Mucosa of rectum (tissue), 2 donors: Measurements from ENCODE around the gene FBP1.

ENCODE experiments used
- H3K27ac ChIP-seq, 2 donors: one replicate each; pipeline ENCODE4 v1.7.0; 2013; ENCODE audit warnings: inconsistent platforms in 2 of 2, low read depth in 2 of 2, low read length in 2 of 2
- H3K27me3 ChIP-seq, 2 donors: one replicate each; pipeline ENCODE4 v1.7.0; 2013; ENCODE audit warnings: low read length in 2 of 2; ENCODE audit not compliant: control insufficient read depth in 2 of 2, insufficient read depth in 2 of 2
- H3K36me3 ChIP-seq, 2 donors: one replicate each; pipeline ENCODE4 v1.7.0; 2013; ENCODE audit warnings: low read length in 2 of 2; ENCODE audit not compliant: control insufficient read depth in 2 of 2, insufficient read depth in 2 of 2
- H3K4me1 ChIP-seq, 2 donors: one replicate each; pipeline ENCODE4 v1.7.0; 2013; ENCODE audit warnings: low read length in 2 of 2, mild to moderate bottlenecking in 1 of 2; ENCODE audit not compliant: control insufficient read depth in 2 of 2, insufficient read depth in 2 of 2
- H3K4me3 ChIP-seq, 2 donors: one replicate each; pipeline ENCODE4 v1.7.0; 2013; ENCODE audit warnings: low read length in 2 of 2
- H3K9ac ChIP-seq, 2 donors: one replicate each; pipeline ENCODE4 v1.7.0; 2013; ENCODE audit warnings: low read length in 2 of 2, low read depth in 1 of 2, mild to moderate bottlenecking in 1 of 2
- H3K9me3 ChIP-seq, 2 donors: one replicate each; pipeline ENCODE4 v1.7.0; 2013; ENCODE audit warnings: low read length in 2 of 2; ENCODE audit not compliant: control insufficient read depth in 2 of 2
- donor health status: healthy.
- donor health status: Normal muscosa, but diverticular disease.

The FBP1 gene

DNA sequence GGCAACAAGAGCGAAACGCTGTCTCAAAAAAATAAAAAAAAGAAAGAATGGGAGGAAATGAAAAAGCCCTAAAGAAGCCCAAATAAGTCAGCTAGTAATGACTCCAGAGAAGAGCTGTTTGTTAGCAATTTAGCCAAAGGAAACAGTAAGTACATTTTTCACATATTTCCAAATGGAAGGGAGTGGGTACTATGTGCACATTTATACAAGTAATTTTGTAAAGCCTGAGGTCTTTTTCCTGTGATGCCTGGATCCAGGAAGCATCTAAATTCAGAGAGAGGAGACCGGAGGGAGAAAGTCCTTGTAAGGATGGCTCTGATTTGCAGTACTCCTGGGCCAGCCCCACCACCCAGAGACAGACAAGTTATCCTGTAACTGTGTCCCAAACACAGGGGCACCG lies 14.7 kb downstream of the FBP1 start:
- no peak overlapping the region for H3K9ac ChIP-seq
- no peaks in the 10 kb centered on the region for H3K9me3 ChIP-seq
- H3K4me1 ChIP-seq, result no peaks in the 10 kb centered on the region
- peaks cover 2 to 3% of the 10 kb centered on the region in 2 donors for H3K36me3 ChIP-seq
- H3K27me3 ChIP-seq, result no peaks in the 10 kb centered on the region
- H3K27ac ChIP-seq, result no peak overlapping the region
- H3K4me3 ChIP-seq, result no peak overlapping the region

DNA sequence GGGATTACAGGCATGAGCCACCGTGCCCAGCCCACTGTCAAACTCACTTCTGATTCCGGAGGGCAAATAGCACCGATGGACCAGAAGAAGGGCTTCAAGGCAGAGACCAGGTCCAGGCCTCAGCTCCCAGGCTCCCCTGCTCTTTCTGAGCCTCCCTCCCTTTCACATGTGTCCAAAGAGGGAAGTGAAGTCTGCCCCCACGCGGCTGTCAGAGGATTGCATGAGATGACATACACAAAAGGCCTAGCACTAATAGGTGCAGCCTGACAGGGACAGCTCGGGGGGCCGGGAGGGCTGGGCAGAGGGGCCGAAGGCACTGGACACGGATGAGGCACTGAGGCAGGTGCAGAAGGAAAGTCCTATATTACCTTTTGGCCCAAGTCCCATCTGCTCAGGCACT lies 16.1 kb downstream of the FBP1 start:
- no peaks in the 10 kb centered on the region for H3K4me1 ChIP-seq
- H3K4me3 ChIP-seq, result no peak overlapping the region
- peak overlapping the region in 1 of 2 donors; percentile 40 for H3K9ac ChIP-seq
- no peaks in the 10 kb centered on the region for H3K27me3 ChIP-seq
- H3K36me3 ChIP-seq, result peaks cover 2 to 5% of the 10 kb centered on the region in 2 donors
- H3K27ac ChIP-seq, result peak overlapping the region in 1 of 2 donors; percentile 23
- H3K9me3 ChIP-seq, result no peaks in the 10 kb centered on the region

DNA sequence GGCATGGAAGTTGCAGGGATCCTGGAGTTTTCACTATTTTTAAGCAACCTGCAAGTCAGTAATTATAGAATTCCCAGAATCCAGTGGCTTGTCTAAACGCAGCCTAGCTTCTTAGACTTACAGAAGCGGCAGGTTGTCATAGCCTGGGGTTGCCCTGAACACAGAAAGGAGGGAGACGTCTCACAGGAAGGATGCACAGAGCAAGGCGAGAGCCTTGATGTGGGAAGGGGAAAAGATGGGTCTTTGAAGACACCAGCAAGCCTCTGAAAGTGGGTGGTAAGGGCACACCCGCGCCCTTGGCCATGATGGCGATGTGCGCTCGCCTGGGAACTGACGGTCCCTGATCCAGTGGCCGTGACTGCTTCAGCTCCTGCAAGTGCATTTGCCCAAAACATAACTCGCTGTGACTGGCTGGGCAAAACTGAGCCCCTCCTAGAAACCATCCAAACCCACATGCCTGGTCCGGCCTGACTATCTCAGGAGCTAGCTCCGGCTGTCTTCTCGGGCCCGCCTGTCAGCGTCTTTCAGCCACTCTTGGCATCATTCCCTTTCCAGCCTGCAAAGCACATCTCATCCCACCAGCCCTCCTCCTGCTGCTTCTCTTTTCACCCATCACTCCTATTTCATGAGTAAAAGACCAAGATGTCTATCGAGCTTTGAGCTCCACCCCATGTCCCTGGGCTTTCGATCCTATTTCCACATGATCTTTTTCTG lies 17.1 kb downstream of the FBP1 start:
- H3K4me1 ChIP-seq, result no peaks in the 10 kb centered on the region
- no peaks in the 10 kb centered on the region for H3K9me3 ChIP-seq
- no peaks in the 10 kb centered on the region for H3K27me3 ChIP-seq
- H3K4me3 ChIP-seq, result no peak overlapping the region
- no peak overlapping the region for H3K27ac ChIP-seq
- no peak overlapping the region for H3K9ac ChIP-seq
- peaks cover 2% of the 10 kb centered on the region in 2 donors for H3K36me3 ChIP-seq

DNA sequence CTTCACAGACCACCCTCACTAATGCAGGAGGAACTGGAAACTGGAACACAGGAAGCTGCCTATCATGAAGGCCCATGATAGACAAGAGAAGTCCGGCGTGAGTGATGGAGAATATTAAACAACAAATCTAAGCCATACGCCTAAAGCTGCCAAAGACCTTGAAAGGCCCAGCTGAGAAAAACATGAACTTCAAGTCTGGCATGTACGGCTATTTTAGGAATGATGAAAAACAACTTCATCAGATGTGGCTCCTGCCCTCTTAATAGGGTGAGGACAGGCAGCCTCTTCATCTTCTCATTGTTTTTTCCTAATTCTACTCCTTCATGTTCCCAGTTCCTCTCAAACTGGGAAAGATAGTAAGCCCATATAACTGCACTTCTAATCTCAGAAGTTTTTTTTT lies 20.3 kb downstream of the FBP1 start:
- Histone ChIP-seq H3K9ac (no peak overlapping the region), H3K4me3 (no peak overlapping the region), H3K27ac (no peak overlapping the region), H3K27me3 (no peaks in the 10 kb centered on the region), H3K4me1 (no peaks in the 10 kb centered on the region), H3K9me3 (no peaks in the 10 kb centered on the region), H3K36me3 (peaks cover 2% of the 10 kb centered on the region in 2 donors)

DNA sequence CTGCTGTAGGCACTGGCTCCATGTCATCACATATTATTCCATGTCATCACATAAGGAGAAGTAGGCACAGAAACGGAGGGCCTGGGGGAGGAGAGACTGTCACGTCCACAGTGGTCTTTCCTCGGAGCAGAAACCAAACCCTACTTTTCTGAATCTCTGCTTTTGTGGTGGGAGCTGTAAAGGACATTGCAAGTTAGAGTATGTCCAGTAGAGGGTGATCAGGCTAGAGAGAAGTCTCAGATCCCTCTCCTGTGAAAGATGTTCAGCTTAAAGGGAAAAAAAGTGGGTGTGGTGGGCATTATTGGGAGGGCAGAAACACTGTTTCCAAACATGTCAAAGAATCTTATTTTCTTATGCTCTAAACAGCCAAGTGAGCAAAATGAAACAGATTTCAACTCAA lies 26.3 kb downstream of the FBP1 start:
- no peak overlapping the region for H3K9ac ChIP-seq
- no peak overlapping the region for H3K4me3 ChIP-seq
- no peaks in the 10 kb centered on the region for H3K36me3 ChIP-seq
- H3K27ac ChIP-seq, result no peak overlapping the region
- H3K9me3 ChIP-seq, result no peaks in the 10 kb centered on the region
- no peaks in the 10 kb centered on the region for H3K27me3 ChIP-seq
- peaks cover 18 to 27% of the 10 kb centered on the region in 2 donors for H3K4me1 ChIP-seq

DNA sequence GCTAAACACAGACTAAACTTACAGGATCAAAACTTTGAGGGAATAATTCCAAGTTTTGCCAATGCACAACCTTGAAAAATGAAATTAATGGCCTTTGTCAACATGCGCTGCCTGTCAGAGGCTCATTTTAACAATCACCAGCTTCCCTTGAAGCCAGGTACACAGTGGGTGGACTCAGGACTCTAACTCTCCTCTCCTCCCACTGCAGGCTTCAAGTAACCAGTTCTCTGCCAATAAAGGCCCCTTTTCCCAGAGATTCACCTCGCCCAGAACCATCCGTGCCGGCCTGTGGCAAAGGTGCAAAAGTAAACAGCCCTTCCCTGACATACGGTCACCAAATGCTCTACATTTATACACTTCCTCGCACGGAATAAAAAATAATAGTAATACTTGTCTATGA lies 27.2 kb downstream of the FBP1 start:
- Histone ChIP-seq H3K9ac (peak overlapping the region in 1 of 2 donors; percentile 26), H3K36me3 (no peaks in the 10 kb centered on the region), H3K9me3 (no peaks in the 10 kb centered on the region), H3K4me1 (peaks cover 28 to 36% of the 10 kb centered on the region in 2 donors), H3K27ac (peak overlapping the region; percentile 78 to 79), H3K4me3 (no peak overlapping the region), H3K27me3 (no peaks in the 10 kb centered on the region)

DNA sequence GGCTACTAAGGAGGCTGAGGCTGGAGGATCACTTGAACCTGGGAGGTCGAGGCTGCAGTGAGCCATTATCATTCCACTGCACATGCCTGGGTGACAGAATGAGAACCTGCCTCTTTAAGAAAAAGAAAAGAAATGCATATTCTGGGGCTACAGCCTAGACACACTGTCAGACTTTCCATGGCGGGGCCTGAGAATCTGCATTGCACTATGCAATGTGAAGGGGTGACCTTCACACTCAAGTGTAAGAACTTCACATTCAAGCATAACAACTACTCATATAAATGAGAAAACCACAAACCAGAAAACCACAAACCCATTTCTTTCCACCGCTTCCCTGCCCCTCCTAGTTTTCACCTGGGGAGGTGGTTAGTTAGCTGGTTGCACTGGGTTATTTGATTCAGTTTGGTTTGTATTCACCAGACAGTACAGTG lies 27.7 kb downstream of the FBP1 start:
- Histone ChIP-seq H3K4me1 (peaks cover 31 to 40% of the 10 kb centered on the region in 2 donors), H3K9ac (peak overlapping the region in 1 of 2 donors; percentile 26), H3K36me3 (no peaks in the 10 kb centered on the region), H3K27me3 (no peaks in the 10 kb centered on the region), H3K9me3 (no peaks in the 10 kb centered on the region), H3K4me3 (no peak overlapping the region), H3K27ac (peak overlapping the region; percentile 78 to 79)

DNA sequence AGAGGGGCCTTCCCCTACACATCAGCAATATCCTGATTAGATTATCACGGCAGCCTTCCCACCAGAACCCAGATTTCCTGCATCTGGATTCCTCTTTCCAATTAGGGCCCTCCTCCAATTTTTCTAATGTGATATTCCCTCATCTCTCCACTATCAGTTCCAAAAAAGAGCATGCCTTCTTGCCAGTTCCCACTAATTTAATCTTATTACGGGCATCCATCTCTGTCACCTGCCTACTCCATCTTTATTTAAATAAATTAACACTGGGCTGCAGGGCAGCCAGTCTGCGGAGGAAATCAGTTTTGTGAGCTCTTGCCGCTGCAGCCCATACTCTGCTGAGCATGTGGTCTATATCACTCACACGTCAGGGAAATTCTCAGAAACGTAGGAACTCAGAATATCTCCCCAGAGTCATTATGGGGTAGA lies 29.1 kb downstream of the FBP1 start:
- Histone ChIP-seq H3K27ac (peak overlapping the region in 1 of 2 donors; percentile 91), H3K27me3 (no peaks in the 10 kb centered on the region), H3K36me3 (no peaks in the 10 kb centered on the region), H3K4me3 (no peak overlapping the region), H3K9me3 (no peaks in the 10 kb centered on the region), H3K4me1 (peaks cover 42 to 52% of the 10 kb centered on the region in 2 donors), H3K9ac (no peak overlapping the region)

DNA sequence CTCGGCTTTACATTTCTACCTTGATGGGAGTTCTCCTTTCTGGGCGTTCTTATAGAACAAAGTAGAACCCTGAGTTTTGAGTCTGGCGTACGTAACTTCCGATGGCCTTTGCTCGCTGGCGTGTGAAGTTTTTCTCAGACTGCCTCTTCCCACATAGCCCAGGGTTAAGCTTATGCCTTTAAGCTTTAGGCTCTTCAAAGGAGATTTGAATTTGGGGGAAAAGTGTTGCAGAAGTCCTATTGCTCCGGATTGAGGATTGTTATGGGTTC lies 32.0 kb downstream of the FBP1 start:
- Histone ChIP-seq H3K4me3 (peak overlapping the region; percentile 32 to 57), H3K9ac (peak overlapping the region; percentile 58 to 64), H3K27me3 (no peaks in the 10 kb centered on the region), H3K36me3 (no peaks in the 10 kb centered on the region), H3K4me1 (peaks cover 61 to 76% of the 10 kb centered on the region in 2 donors), H3K27ac (peak overlapping the region; percentile 91 to 96), H3K9me3 (no peaks in the 10 kb centered on the region)

DNA sequence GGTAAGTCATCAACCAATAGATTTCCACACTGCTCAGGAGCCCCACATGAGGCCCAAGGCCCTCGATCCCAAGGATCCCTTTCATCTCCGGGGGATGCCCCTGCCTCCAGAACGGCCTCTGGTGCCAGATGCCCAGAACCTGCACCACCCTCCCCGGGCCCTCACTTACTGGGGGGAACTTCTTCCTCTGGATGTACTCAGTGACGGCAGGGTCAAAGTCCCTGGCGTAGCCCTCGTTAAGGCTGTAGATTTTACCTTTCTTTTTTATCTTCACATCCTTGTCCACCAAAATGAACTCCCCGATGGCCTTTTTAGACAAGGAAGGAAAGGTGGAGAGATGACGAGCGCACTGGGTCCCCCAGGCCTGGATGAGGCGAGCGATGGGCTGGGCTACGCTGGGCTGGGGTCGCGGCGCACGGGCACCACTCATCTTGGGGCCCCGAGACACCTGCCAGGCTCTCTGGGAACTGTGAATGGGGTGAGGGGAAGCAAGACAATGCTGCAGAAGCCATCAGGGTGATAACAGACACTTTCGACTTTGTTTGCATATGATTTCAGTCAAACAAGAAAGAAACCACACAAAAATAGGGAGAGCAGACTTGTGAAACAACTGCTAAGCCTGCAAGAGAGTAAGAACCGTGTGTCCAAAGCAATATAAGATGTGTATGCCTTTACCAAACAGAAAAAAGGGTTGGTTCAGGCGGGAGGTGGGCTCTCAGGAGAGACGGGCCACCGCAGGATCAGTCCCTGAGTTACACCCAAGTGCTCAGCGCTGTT lies 32.5 kb downstream of the FBP1 start:
- Histone ChIP-seq H3K9ac (peak overlapping the region; percentile 58 to 64), H3K9me3 (no peaks in the 10 kb centered on the region), H3K27me3 (no peaks in the 10 kb centered on the region), H3K4me1 (peaks cover 57 to 72% of the 10 kb centered on the region in 2 donors), H3K36me3 (no peaks in the 10 kb centered on the region), H3K4me3 (peak overlapping the region; percentile 32 to 57), H3K27ac (peak overlapping the region; percentile 91 to 96)
